GM18499 (cell line): Measurements from ENCODE around the gene DR1.

Experiments used
- ATAC-seq: cut with Tn5 transposase; IDR thresholded peaks from one replicate; pipeline ENCODE4 v1.9.1; 2021; ENCODE audit warnings: moderate number of reproducible peaks; ENCODE audit not compliant: insufficient read depth, unreplicated experiment

DR1 gene

GRCh38 chr1:93345633-93346420 is at the start of gene DR1:
TSS of gene DR1 (plus strand) at chr1:93345907. CDS start at chr1:93346646, 739 bp downstream.
- peak; percentile 36 for ATAC-seq

GRCh38 chr1:93296555-93297154 is 49.1 kb upstream of the DR1 start:
- no peak for ATAC-seq

- no peak for ATAC-seq
Measured at GRCh38 chr1:93301131-93301530, 44.6 kb upstream of the DR1 start.

GRCh38 chr1:93302078-93302477 is 43.6 kb upstream of the DR1 start:
- ATAC-seq, result no peak

- no peak for ATAC-seq
Measured at GRCh38 chr1:93304716-93305138, 41.0 kb upstream of the DR1 start.

- ATAC-seq, result no peak
Measured at GRCh38 chr1:93306920-93307319, 38.8 kb upstream of the DR1 start.

- ATAC-seq, result no peak
Measured at GRCh38 chr1:93313026-93313425, 32.7 kb upstream of the DR1 start.

GRCh38 chr1:93317207-93317606 is 28.5 kb upstream of the DR1 start:
- no peak for ATAC-seq

- ATAC-seq, result no peak
Measured at GRCh38 chr1:93317943-93318342, 27.8 kb upstream of the DR1 start.

- no peak for ATAC-seq
Measured at GRCh38 chr1:93321720-93322119, 24.0 kb upstream of the DR1 start.

GRCh38 chr1:93322349-93322748 is 23.4 kb upstream of the DR1 start:
- no peak for ATAC-seq

- no peak for ATAC-seq
Measured at GRCh38 chr1:93323185-93323820, 22.4 kb upstream of the DR1 start.

- no peak for ATAC-seq
Measured at GRCh38 chr1:93324486-93325464, 20.9 kb upstream of the DR1 start.

GRCh38 chr1:93328809-93329760 is 16.6 kb upstream of the DR1 start:
- ATAC-seq, result no peak

- ATAC-seq, result no peak
Measured at GRCh38 chr1:93330196-93330595, 15.5 kb upstream of the DR1 start.

GRCh38 chr1:93330617-93331016 is 15.1 kb upstream of the DR1 start:
- no peak for ATAC-seq

GRCh38 chr1:93331412-93331811 is 14.3 kb upstream of the DR1 start:
- no peak for ATAC-seq

GRCh38 chr1:93332368-93332767 is 13.3 kb upstream of the DR1 start:
- no peak for ATAC-seq
